ENCODE data around the gene KCNJ11.

The KCNJ11 gene

GRCh38 chr11:17352950-17353820, 35.3 kb downstream of the KCNJ11 start:
- peak; percentile 32 for DNase-seq

- DNase-seq = peak; percentile 38
Measured at GRCh38 chr11:17351510-17352176, 36.8 kb downstream of the KCNJ11 start, which contains the start of gene NCR3LG1. TSS of gene NCR3LG1 (plus strand) at chr11:17351800. CDS start at chr11:17351970, 170 bp downstream.

- DNase-seq = no peak
Measured at GRCh38 chr11:17351172-17351509, 37.3 kb downstream of the KCNJ11 start.

GRCh38 chr11:17350455-17351171, 37.8 kb downstream of the KCNJ11 start:
- no peak for DNase-seq

GRCh38 chr11:17347676-17348075, 40.8 kb downstream of the KCNJ11 start:
- no peak for DNase-seq

- DNase-seq = no peak
Measured at GRCh38 chr11:17343907-17344306, 44.6 kb downstream of the KCNJ11 start.

GRCh38 chr11:17343257-17343656, 45.2 kb downstream of the KCNJ11 start:
- no peak for DNase-seq
